ENCODE results near the gene CPT1B.

DNA sequence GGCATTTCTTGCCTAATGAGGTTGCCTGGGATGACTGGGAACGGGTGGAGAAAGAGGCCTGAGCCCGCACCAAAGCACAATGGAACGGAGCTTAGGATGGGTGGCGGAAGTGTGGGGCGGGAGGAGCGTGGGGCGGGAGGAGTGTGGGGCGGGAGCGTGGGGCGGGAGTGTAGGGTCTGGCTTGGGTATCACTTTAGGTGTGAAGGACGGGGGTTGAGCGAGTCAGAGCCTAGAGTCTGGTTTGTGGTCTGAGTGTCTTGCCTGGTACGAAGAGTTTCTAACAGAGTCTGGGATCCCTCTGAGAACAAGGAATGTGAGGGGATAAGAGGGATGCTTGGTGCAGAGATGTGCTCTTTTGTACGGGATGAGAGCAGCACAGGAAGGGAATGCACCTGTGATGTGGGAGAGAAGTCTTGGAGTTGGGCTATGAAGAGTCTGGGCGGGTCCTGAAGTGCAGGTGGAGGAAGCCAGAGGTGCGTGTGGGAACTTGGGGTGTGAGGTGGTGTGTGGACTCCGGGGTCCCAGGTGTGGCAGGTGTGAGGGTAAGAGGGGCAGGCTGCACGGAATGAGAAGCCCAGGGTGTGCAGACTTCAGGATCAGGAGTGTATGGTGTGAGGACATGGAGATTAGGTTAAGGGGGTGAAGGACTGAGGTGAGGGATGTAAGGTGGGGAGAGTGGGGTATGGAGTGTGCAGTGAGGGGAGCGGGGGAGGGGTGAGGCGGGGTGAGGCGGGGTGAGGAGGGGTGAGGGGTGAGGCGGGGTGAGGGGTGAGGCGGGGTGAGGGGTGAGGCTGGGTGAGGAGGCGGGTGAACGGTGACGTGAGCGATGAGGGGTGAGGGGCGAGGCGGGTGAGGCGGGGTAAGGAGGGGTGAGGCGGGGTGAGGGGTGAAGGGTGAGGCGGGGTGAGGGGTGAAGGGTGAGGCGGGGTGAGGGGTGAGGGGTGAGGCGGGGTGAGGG lies 16.5 kb downstream of the CPT1B start:
- TF ChIP-seq CTCF (IDR thresholded peaks at IDR 0.05) (no peak), ZFX (IDR thresholded peaks at IDR 0.05; ENCODE audit: borderline replicate concordance) (no peak)

Data from 22Rv1 (cell line).